Keratinocyte (primary cell): ENCODE measurements around the gene DNAJC25. TPM values are rescaled to one million over a fixed set of nuclear protein-coding genes. Genes with fewer than 3 reads are reported as not detected.

Source experiments
- DNase-seq: peaks from one replicate; pipeline ENCODE4 v3.0.0-alpha.2; 2011; ENCODE audit warnings: low read depth, missing footprints, low spot score
- FAIRE-seq: peaks from 2 replicates; lab custom pipeline; 2011; peaks lifted over from hg19 to GRCh38; lab: Jason Lieb, UNC
- H2AFZ ChIP-seq: 2 replicates; pipeline ENCODE4 v1.6.0; 2012; ENCODE audit warnings: low read length, control low read depth, inconsistent platforms; ENCODE audit not compliant: control insufficient read depth
- H3K27ac ChIP-seq: 2 replicates; pipeline ENCODE4 v1.5.1; 2011; ENCODE audit warnings: low read length; ENCODE audit not compliant: control insufficient read depth, insufficient read depth
- H3K27me3 ChIP-seq: 3 replicates; pipeline ENCODE4 v1.6.0; 2011; ENCODE audit warnings: low read length; ENCODE audit not compliant: control insufficient read depth, insufficient read depth; ENCODE audit errors: extremely low read depth
- H3K36me3 ChIP-seq, 2 experiments: 2 replicates in 1 of 2; 3 replicates in 1 of 2; pipeline ENCODE4 v1.5.1; 2011; ENCODE audit warnings: low read length in 2 of 2, mild to moderate bottlenecking in 1 of 2; ENCODE audit not compliant: control insufficient read depth in 2 of 2, insufficient read depth in 2 of 2; ENCODE audit errors: extremely low read depth in 1 of 2
- H3K4me1 ChIP-seq: 3 replicates; pipeline ENCODE4 v1.5.1; 2011; ENCODE audit warnings: low read length; ENCODE audit not compliant: control insufficient read depth, insufficient read depth; ENCODE audit errors: extremely low read depth
- H3K4me2 ChIP-seq: 3 replicates; pipeline ENCODE4 v1.6.0; 2011; ENCODE audit warnings: low read depth, low read length; ENCODE audit not compliant: control insufficient read depth, insufficient read depth; ENCODE audit errors: extremely low read depth
- H3K4me3 ChIP-seq, 3 experiments: fragments of 200-600 bp in 1 of 3; sonication (generic) in 1 of 3; 2 replicates in 2 of 3; 3 replicates in 1 of 3; pipeline ENCODE4 v1.5.1; 2011 to 2016; ENCODE audit warnings: low read length in 3 of 3, mild to moderate bottlenecking in 3 of 3, control low read depth in 2 of 3, inconsistent platforms in 1 of 3, low read depth in 1 of 3, mixed read lengths in 1 of 3, mixed run types in 1 of 3, moderate library complexity in 1 of 3; ENCODE audit not compliant: control insufficient read depth in 2 of 3, insufficient read depth in 2 of 3; ENCODE audit errors: extremely low read depth in 1 of 3
- H3K79me2 ChIP-seq: 2 replicates; pipeline ENCODE4 v1.6.0; 2012; ENCODE audit warnings: low read length; ENCODE audit not compliant: control insufficient read depth, insufficient read depth
- H3K9ac ChIP-seq: 3 replicates; pipeline ENCODE4 v1.6.0; 2011; ENCODE audit warnings: low read length; ENCODE audit not compliant: control insufficient read depth, insufficient read depth; ENCODE audit errors: extremely low read depth
- H3K9me1 ChIP-seq: 3 replicates; pipeline ENCODE4 v1.6.0; 2011; ENCODE audit warnings: low read length; ENCODE audit not compliant: control insufficient read depth, insufficient read depth; ENCODE audit errors: extremely low read depth
- H3K9me3 ChIP-seq: 2 replicates; pipeline ENCODE4 v1.5.1; 2012; ENCODE audit warnings: low read depth, low read length; ENCODE audit not compliant: control insufficient read depth
- H4K20me1 ChIP-seq: 3 replicates; pipeline ENCODE4 v1.6.0; 2011; ENCODE audit warnings: low read length; ENCODE audit not compliant: control insufficient read depth, insufficient read depth; ENCODE audit errors: extremely low read depth
- EZH2 ChIP-seq: IDR thresholded peaks from one replicate; pipeline ENCODE4 v1.6.1; 2012; ENCODE audit warnings: inconsistent platforms, mild to moderate bottlenecking, low read length, moderate library complexity
- dilution Hi-C: fragments of 300-500 bp; cut with MboI; formaldehyde crosslinking; loops from one replicate; pipeline ENCODE4 v1.7.0; 2020; ENCODE audit warnings: low sequenced_read_pairs; ENCODE audit not compliant: extremely low pct_ligation_motif_present
- polyA plus RNA-seq, 5 experiments: library from polyadenylated mRNA; depleted of rRNA in 3 of 5; stranded (reverse) in 3 of 5; stranded (forward) in 1 of 5; unstranded in 1 of 5; fragments of >200 nt; gene quantifications; 1 replicate in 1 of 5; 2 replicates in 3 of 5; 3 replicates in 1 of 5; pipeline versions ENCODE4 v1.2.1 to v1.2.3, GENCODE V29; 2011 to 2012; ENCODE audit warnings: missing spikeins in 2 of 5, low read depth in 1 of 5, low replicate concordance in 1 of 5
- TF ChIP-seq, protein P1 (sequence below), 3 experiments: IDR thresholded peaks in 1 of 3; conservative IDR thresholded peaks in 1 of 3; optimal IDR thresholded peaks in 1 of 3; 2 replicates in 2 of 3; 3 replicates in 1 of 3; pipeline versions ENCODE3 to v1.5.1; 2011; ENCODE audit warnings: low read length in 3 of 3, mild to moderate bottlenecking in 3 of 3, moderate library complexity in 2 of 3, control low read depth in 1 of 3, inconsistent platforms in 1 of 3; ENCODE audit not compliant: insufficient read depth in 2 of 3; ENCODE audit errors: extremely low read depth in 1 of 3

Gene DNAJC25
- polyA plus RNA-seq, 1 donor (not counting 4 experiments of a cell fraction or from before 2014, with no cell fraction given): 7.3 TPM

- no peaks in the 10 kb centered on the region for H3K9me3 ChIP-seq
- H3K27ac ChIP-seq: no peak overlapping the region
- H3K27me3 ChIP-seq: no peaks in the 10 kb centered on the region
- H3K79me2 ChIP-seq: no peaks in the 10 kb centered on the region
- no peak overlapping the region for H2AFZ ChIP-seq
- dilution Hi-C loops: no loop called here
- H4K20me1 ChIP-seq: no peaks in the 10 kb centered on the region
- peaks cover 0 to 5% of the 10 kb centered on the region in 2 experiments for H3K36me3 ChIP-seq
- H3K4me1 ChIP-seq: no peaks in the 10 kb centered on the region
- no peak for TF ChIP-seq EZH2
- TF ChIP-seq, protein P1, sequence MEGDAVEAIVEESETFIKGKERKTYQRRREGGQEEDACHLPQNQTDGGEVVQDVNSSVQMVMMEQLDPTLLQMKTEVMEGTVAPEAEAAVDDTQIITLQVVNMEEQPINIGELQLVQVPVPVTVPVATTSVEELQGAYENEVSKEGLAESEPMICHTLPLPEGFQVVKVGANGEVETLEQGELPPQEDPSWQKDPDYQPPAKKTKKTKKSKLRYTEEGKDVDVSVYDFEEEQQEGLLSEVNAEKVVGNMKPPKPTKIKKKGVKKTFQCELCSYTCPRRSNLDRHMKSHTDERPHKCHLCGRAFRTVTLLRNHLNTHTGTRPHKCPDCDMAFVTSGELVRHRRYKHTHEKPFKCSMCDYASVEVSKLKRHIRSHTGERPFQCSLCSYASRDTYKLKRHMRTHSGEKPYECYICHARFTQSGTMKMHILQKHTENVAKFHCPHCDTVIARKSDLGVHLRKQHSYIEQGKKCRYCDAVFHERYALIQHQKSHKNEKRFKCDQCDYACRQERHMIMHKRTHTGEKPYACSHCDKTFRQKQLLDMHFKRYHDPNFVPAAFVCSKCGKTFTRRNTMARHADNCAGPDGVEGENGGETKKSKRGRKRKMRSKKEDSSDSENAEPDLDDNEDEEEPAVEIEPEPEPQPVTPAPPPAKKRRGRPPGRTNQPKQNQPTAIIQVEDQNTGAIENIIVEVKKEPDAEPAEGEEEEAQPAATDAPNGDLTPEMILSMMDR (optimal IDR thresholded peaks at IDR 0.05 in 1 of 3, IDR thresholded peaks at IDR 0.05 in 1 of 3, conservative IDR thresholded peaks at IDR 0.05 in 1 of 3; ENCODE audit: extremely low read depth in 1 of 3, insufficient read depth in 2 of 3, low read length in 3 of 3): no peak
- no peak overlapping the region for H3K4me2 ChIP-seq
- no peak overlapping the region for H3K9ac ChIP-seq
- H3K9me1 ChIP-seq: no peaks in the 10 kb centered on the region
- H3K4me3 ChIP-seq: no peak overlapping the region
- no peak for FAIRE-seq
- DNase-seq: no peak
These were observed 47.2 kb downstream of the DNAJC25 start for GRCh38 chr9:111678293-111678692.

DNA sequence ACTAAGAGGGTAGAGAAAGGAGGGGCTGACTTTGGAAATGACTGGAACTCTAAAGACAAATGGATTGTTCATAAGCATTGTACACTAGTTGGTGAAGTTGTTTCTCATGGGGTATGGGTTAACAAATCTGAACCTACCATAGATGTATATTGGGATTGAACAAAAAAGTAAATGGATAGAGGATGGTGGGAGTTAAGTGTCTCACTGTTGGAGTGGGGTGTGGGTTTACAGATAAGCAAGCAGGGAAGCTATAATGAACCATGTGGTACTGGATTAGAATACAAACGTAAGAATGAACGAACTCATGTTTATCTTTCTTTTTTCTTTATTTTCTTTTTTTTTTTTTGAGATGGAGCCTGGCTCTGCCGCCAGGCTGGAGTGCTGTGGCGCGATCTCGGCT is 48.1 kb downstream of the DNAJC25 start:
- Histone ChIP-seq H3K9me1 (no peaks in the 10 kb centered on the region), H2AFZ (no peak overlapping the region), H3K79me2 (no peaks in the 10 kb centered on the region), H3K4me2 (no peak overlapping the region), H3K9ac (no peak overlapping the region), H3K4me3 (no peak overlapping the region), H3K9me3 (no peaks in the 10 kb centered on the region), H3K36me3 (peaks cover 0 to 5% of the 10 kb centered on the region in 2 experiments), H3K27ac (no peak overlapping the region), H3K4me1 (no peaks in the 10 kb centered on the region), H4K20me1 (no peaks in the 10 kb centered on the region), H3K27me3 (no peaks in the 10 kb centered on the region)
- TF ChIP-seq, protein P1 (optimal IDR thresholded peaks at IDR 0.05 in 1 of 3, IDR thresholded peaks at IDR 0.05 in 1 of 3, conservative IDR thresholded peaks at IDR 0.05 in 1 of 3; ENCODE audit: extremely low read depth in 1 of 3, insufficient read depth in 2 of 3, low read length in 3 of 3): no peak
- TF ChIP-seq EZH2: no peak
- no peak for DNase-seq
- dilution Hi-C loops: no loop called here
- no peak for FAIRE-seq
